ENCODE results near the gene CHRNB4.

- TF ChIP-seq POLR2AphosphoS5 (IDR thresholded peaks at IDR 0.05; ENCODE audit: borderline replicate concordance, low read depth, low read length) (no peak), EZH2 (IDR thresholded peaks at IDR 0.05) (no peak)
These were observed 17.1 kb downstream of the CHRNB4 start for GRCh38 chr15:78623786-78624497.

All from SK-N-MC (cell line).